Measurements from ENCODE around the gene RAVER2.

Gene RAVER2

DNA sequence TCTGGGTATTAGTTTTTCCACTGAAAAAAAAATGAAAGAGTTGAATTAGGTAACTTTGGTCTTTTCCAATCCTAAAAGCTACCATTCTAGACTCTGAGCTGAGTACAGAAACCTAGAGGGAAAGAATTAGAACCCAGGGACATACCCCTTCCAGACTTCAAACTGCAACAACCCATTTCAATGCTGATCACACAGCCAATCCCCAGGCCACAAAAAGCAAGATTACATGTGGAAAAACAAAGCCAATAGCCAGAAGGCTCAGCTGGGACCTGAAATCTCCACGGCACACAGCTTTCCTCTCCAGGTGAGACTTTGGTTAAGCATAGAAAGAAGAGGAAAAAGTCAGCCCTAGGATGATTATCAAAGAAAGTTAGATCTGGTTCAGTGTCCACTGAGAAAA is 132.7 kb downstream of the RAVER2 start:
- no peak for DNase-seq (ENCODE audit: low spot score)

DNA sequence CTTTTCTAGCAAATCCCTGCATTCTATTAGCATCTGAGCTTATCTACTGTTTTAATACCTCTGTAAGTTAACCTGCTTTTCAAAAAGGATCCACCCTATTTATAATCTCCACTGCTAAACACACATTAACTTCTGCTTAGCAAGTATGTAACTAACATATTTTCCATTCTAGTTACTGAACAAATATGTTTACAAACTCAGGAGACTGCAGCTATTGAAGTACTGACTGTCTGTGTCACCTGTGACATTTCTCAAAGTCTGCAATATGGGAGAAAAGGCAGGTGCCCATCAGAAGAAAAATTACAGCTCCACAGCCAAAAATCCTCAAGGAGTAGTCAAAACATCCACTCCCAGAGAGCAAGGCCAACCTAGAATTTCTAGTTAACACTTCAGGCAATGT is 133.2 kb downstream of the RAVER2 start:
- no peak for DNase-seq (ENCODE audit: low spot score)

DNA sequence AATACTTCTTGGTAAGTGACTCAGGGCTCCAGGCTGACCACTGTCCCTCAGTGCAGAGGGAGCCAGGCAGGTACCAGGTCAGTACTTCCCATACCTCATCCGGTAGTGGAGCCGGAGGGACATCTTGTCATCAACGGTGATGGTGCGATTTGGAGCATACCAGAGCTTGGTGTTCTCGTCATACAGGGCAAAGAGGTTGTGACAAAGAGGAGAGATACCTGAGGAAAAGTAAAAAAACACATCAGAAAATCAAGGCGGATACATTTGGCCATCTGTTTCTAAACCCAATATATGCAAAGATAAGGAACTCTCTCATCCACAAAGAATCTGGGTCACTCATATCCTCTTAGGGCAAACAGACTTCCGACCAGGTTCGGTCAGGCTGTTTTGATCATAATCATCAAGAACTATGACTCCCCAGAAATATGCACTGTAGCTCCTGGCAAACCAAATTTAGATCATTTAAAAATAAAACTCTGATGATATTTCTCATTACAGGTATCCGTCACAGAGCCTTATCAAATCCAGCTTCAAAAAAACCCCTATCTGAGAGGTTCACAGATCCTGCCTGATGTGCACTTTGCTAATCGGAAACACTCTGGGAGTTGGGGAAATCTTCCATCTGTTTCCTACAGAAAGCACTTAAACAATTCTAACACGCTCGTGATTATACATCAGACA is 134.2 kb downstream of the RAVER2 start:
- DNase-seq (ENCODE audit: low spot score) = no peak

DNA sequence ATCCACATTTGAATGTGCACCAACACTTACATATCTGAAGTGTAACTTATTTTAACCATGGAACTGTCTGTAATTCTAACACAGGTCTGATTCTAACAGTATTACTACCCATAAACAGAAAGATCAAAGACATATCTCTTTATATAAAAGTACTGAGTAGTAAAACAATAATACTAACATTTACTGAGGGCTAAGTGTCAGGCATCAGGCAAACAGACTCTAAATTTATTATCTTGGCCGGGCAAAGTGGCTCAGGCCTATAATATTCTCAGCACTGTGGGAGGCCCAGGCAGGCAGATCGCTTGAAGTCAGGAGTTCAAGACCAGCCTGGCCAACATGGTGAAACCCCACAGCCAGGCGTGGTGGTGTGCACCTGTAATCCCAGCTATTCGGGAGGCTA is 135.6 kb downstream of the RAVER2 start:
- no peak for DNase-seq (ENCODE audit: low spot score)

DNA sequence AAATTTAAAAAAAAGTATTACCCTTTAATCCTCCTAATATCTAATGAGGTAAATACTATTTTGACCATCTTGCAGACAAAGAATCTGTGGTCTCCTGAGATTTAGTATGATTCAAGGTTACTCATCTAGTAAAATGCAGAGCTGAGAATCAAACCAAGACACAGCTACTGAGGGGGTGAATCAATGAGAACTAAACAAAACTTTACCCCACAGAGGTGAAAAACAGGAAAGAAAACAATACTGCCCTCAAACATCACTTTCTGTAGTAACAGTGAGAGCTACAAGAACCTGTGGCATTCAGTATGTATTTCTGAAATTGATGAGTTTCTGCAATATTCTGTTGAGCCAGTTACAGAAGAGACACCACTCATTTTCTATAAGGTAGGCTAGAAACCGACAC is 136.4 kb downstream of the RAVER2 start:
- no peak for DNase-seq (ENCODE audit: low spot score)

Data from CD4-positive, alpha-beta T cell treated with Interleukin-6 at 100 ng/mL for 8 hours (primary cell).